ENCODE results near the gene TAC3. TPM values are rescaled to one million over a fixed set of nuclear protein-coding genes. Genes with fewer than 3 reads are reported as not detected.
"Not testable (repeated sequence)": the region's sequence is repeated elsewhere in the genome, so short reads cannot be mapped to it uniquely, and the experiment has no call there.

Gene TAC3
- total and polyA plus RNA-seq, 2 experiments from 2014 or later = 13.0 to 113 TPM

GRCh38 chr12:56978397-56979138, 37.8 kb downstream of the TAC3 start:
- Histone ChIP-seq H3K4me3 (no peak overlapping the region), H3K79me2 (no peaks in the 10 kb centered on the region), H3K4me2 (no peak overlapping the region), H3K27ac (no peak overlapping the region), H3K4me1 (ENCODE audit: insufficient read depth) (no peaks in the 10 kb centered on the region), H3K27me3 (no peaks in the 10 kb centered on the region), H4K20me1 (ENCODE audit: insufficient read depth, poor library complexity, severe bottlenecking) (no peaks in the 10 kb centered on the region), H2AFZ (no peak overlapping the region), H3K9me2 (replicated peaks; ENCODE audit: insufficient read depth) (no peaks in the 10 kb centered on the region), H3K36me3 (replicated peaks; ENCODE audit: insufficient read depth, low read depth) (no peaks in the 10 kb centered on the region), H3K9me3 (ENCODE audit: low read depth) (no peaks in the 10 kb centered on the region)
- TF ChIP-seq EZH2phosphoT487 (IDR thresholded peaks at IDR 0.05; ENCODE audit: low read depth, severe bottlenecking, unreplicated experiment) = no peak
- no peak for TF ChIP-seq CTCF (IDR thresholded peaks at IDR 0.05; ENCODE audit: poor library complexity)
- DNase-seq (ENCODE audit: low spot score) = no peak
- 87% methylated on average over 3 of the region's 3 CpGs for WGBS (ENCODE audit: low lambda C conversion rate, missing lambda C conversion rate)

GRCh38 chr12:56977361-56977760, 39.0 kb downstream of the TAC3 start:
- not testable (repeated sequence) for H3K79me2 ChIP-seq; H4K20me1 ChIP-seq (ENCODE audit: insufficient read depth, poor library complexity, severe bottlenecking); H3K9me3 ChIP-seq (ENCODE audit: low read depth); H2AFZ ChIP-seq; H3K4me1 ChIP-seq (ENCODE audit: insufficient read depth); H3K4me3 ChIP-seq; H3K27ac ChIP-seq; H3K4me2 ChIP-seq; H3K9me2 ChIP-seq (replicated peaks; ENCODE audit: insufficient read depth); DNase-seq (ENCODE audit: low spot score); H3K36me3 ChIP-seq (replicated peaks; ENCODE audit: insufficient read depth, low read depth); H3K27me3 ChIP-seq
- 84% methylated on average over 3 of the region's 4 CpGs for WGBS (ENCODE audit: low lambda C conversion rate, missing lambda C conversion rate)

GRCh38 chr12:56974224-56974623, 42.1 kb downstream of the TAC3 start:
- H3K4me2 ChIP-seq; H3K27ac ChIP-seq; H3K79me2 ChIP-seq; H2AFZ ChIP-seq; H3K9me2 ChIP-seq (replicated peaks; ENCODE audit: insufficient read depth); H3K4me3 ChIP-seq; H4K20me1 ChIP-seq (ENCODE audit: insufficient read depth, poor library complexity, severe bottlenecking); DNase-seq (ENCODE audit: low spot score); H3K9me3 ChIP-seq (ENCODE audit: low read depth); H3K4me1 ChIP-seq (ENCODE audit: insufficient read depth); H3K27me3 ChIP-seq; H3K36me3 ChIP-seq (replicated peaks; ENCODE audit: insufficient read depth, low read depth): not testable (repeated sequence)
- WGBS (ENCODE audit: low lambda C conversion rate, missing lambda C conversion rate) = 89% methylated on average over 3 of the region's 3 CpGs

- not testable (repeated sequence) for H3K27me3 ChIP-seq; H3K36me3 ChIP-seq (replicated peaks; ENCODE audit: insufficient read depth, low read depth); H3K4me3 ChIP-seq; H3K4me2 ChIP-seq; H3K9me2 ChIP-seq (replicated peaks; ENCODE audit: insufficient read depth); H3K4me1 ChIP-seq (ENCODE audit: insufficient read depth); H3K27ac ChIP-seq; H3K79me2 ChIP-seq; H4K20me1 ChIP-seq (ENCODE audit: insufficient read depth, poor library complexity, severe bottlenecking); H2AFZ ChIP-seq; H3K9me3 ChIP-seq (ENCODE audit: low read depth); DNase-seq (ENCODE audit: low spot score)
- 68% methylated on average over 6 of the region's 6 CpGs for WGBS (ENCODE audit: low lambda C conversion rate, missing lambda C conversion rate)
Measured at GRCh38 chr12:56968910-56969309, 47.4 kb downstream of the TAC3 start.

- not testable (repeated sequence) for H4K20me1 ChIP-seq (ENCODE audit: insufficient read depth, poor library complexity, severe bottlenecking); H3K9me2 ChIP-seq (replicated peaks; ENCODE audit: insufficient read depth); H3K27ac ChIP-seq; H3K4me1 ChIP-seq (ENCODE audit: insufficient read depth); DNase-seq (ENCODE audit: low spot score); H2AFZ ChIP-seq; H3K79me2 ChIP-seq; H3K4me2 ChIP-seq; H3K27me3 ChIP-seq; H3K9me3 ChIP-seq (ENCODE audit: low read depth); H3K36me3 ChIP-seq (replicated peaks; ENCODE audit: insufficient read depth, low read depth); H3K4me3 ChIP-seq
- WGBS (ENCODE audit: low lambda C conversion rate, missing lambda C conversion rate) = 95% methylated on average over 15 of the region's 15 CpGs
Measured at GRCh38 chr12:56965997-56966642, 50.2 kb downstream of the TAC3 start.

- not testable (repeated sequence) for H3K4me3 ChIP-seq; H2AFZ ChIP-seq; H3K9me2 ChIP-seq (replicated peaks; ENCODE audit: insufficient read depth); DNase-seq (ENCODE audit: low spot score); H3K4me2 ChIP-seq; H3K79me2 ChIP-seq; H3K36me3 ChIP-seq (replicated peaks; ENCODE audit: insufficient read depth, low read depth); H3K27ac ChIP-seq; H3K4me1 ChIP-seq (ENCODE audit: insufficient read depth); H3K27me3 ChIP-seq; H4K20me1 ChIP-seq (ENCODE audit: insufficient read depth, poor library complexity, severe bottlenecking); H3K9me3 ChIP-seq (ENCODE audit: low read depth)
- WGBS (ENCODE audit: low lambda C conversion rate, missing lambda C conversion rate) = 100% methylated on average over 3 of the region's 4 CpGs
Measured at GRCh38 chr12:56965124-56965523, 51.2 kb downstream of the TAC3 start.

GRCh38 chr12:56963557-56963956, 52.8 kb downstream of the TAC3 start:
- no CpG with 5 or more reads among the region's 27 CpGs for WGBS (ENCODE audit: low lambda C conversion rate, missing lambda C conversion rate)
- H3K4me2 ChIP-seq = not testable (repeated sequence)

GRCh38 chr12:56962247-56962646, 54.1 kb downstream of the TAC3 start:
- H3K4me2 ChIP-seq; H3K27me3 ChIP-seq; H3K4me3 ChIP-seq; DNase-seq (ENCODE audit: low spot score); H2AFZ ChIP-seq; H3K4me1 ChIP-seq (ENCODE audit: insufficient read depth); H3K27ac ChIP-seq; H3K36me3 ChIP-seq (replicated peaks; ENCODE audit: insufficient read depth, low read depth); H3K9me3 ChIP-seq (ENCODE audit: low read depth); H4K20me1 ChIP-seq (ENCODE audit: insufficient read depth, poor library complexity, severe bottlenecking); H3K79me2 ChIP-seq; H3K9me2 ChIP-seq (replicated peaks; ENCODE audit: insufficient read depth): not testable (repeated sequence)
- 74% methylated on average over 4 of the region's 4 CpGs for WGBS (ENCODE audit: low lambda C conversion rate, missing lambda C conversion rate)

More at GRCh38 chr12:56963557-56963956, 52.8 kb downstream of the TAC3 start:
- H3K36me3 ChIP-seq (replicated peaks; ENCODE audit: insufficient read depth, low read depth); H2AFZ ChIP-seq; H3K79me2 ChIP-seq; H4K20me1 ChIP-seq (ENCODE audit: insufficient read depth, poor library complexity, severe bottlenecking); H3K4me3 ChIP-seq; H3K27ac ChIP-seq; H3K27me3 ChIP-seq; DNase-seq (ENCODE audit: low spot score); H3K9me3 ChIP-seq (ENCODE audit: low read depth); H3K9me2 ChIP-seq (replicated peaks; ENCODE audit: insufficient read depth); H3K4me1 ChIP-seq (ENCODE audit: insufficient read depth): not testable (repeated sequence)

Measured in hepatocyte (in vitro differentiated cells).